IMR-90 (cell line): ENCODE measurements around the gene IGF2. TPM values are rescaled to one million over a fixed set of nuclear protein-coding genes. Genes with fewer than 3 reads are reported as not detected.
A peak's percentile ranks its signal among the peaks of the same experiment; 100 is the strongest.

Experiments
- ATAC-seq: fragments of 200-7000 bp; cut with Tn5 transposase; 2 replicates; pipeline ENCODE4 v1.9.1; 2020; ENCODE audit warnings: low read depth, mild to moderate bottlenecking, moderate library complexity
- BruUV-seq: library from RNA; stranded (reverse); fragments of 400-500 nt; replicated peaks from 2 replicates; lab custom pipeline; 2021; lab: Mats Ljungman, UMichigan
- CTCF ChIA-PET: fragments of 300-600 bp; formaldehyde crosslinking; extraction: SDS; loops from one replicate; lab custom pipeline; 2021; ENCODE audit warnings: antibody characterized with exemption; lab: Yijun Ruan, JAX
- POLR2A ChIA-PET: fragments of 300-600 bp; sonication (Branson Sonifier 250); formaldehyde crosslinking; loops from one replicate; lab custom pipeline; 2022; ENCODE audit warnings: antibody characterized with exemption; ENCODE audit not compliant: unreplicated experiment; lab: Charles Lee
- DNase-seq: peaks from one replicate; pipeline ENCODE4 v3.0.0; 2013
- H2AFZ ChIP-seq: replicated peaks from 2 replicates; pipeline ENCODE3; 2013; ENCODE audit warnings: low read length, mild to moderate bottlenecking; ENCODE audit not compliant: poor library complexity
- H2AK5ac ChIP-seq: 2 replicates; pipeline ENCODE4 v1.6.1; 2013; ENCODE audit warnings: low read depth, low read length, inconsistent platforms
- H2AK9ac ChIP-seq: replicated peaks from 2 replicates; pipeline ENCODE3; 2013; ENCODE audit warnings: mild to moderate bottlenecking, low read depth, low read length, moderate library complexity; ENCODE audit not compliant: poor library complexity
- H2BK120ac ChIP-seq: 2 replicates; pipeline ENCODE4 v1.6.1; 2013; ENCODE audit warnings: low read depth, low read length, inconsistent platforms
- H2BK15ac ChIP-seq: 3 replicates; pipeline ENCODE4 v1.6.1; 2013; ENCODE audit warnings: low read depth, low read length, inconsistent platforms
- H2BK20ac ChIP-seq: 2 replicates; pipeline ENCODE4 v1.6.1; 2013; ENCODE audit warnings: low read depth, mild to moderate bottlenecking, inconsistent platforms, low read length, moderate library complexity
- H2BK5ac ChIP-seq: 2 replicates; pipeline ENCODE4 v1.6.1; 2013; ENCODE audit warnings: mild to moderate bottlenecking, low read depth, low read length, inconsistent platforms; ENCODE audit not compliant: poor library complexity, severe bottlenecking
- H3K14ac ChIP-seq: replicated peaks from 2 replicates; pipeline ENCODE4 v1.6.1; 2013; ENCODE audit warnings: low read depth, low read length, inconsistent platforms
- H3K18ac ChIP-seq: 2 replicates; pipeline ENCODE4 v1.6.1; 2013; ENCODE audit warnings: low read depth, low read length, control low read depth
- H3K23ac ChIP-seq: 2 replicates; pipeline ENCODE4 v1.6.1; 2013; ENCODE audit warnings: low read depth, low read length, inconsistent platforms
- H3K27ac ChIP-seq: 2 replicates; pipeline ENCODE4 v1.5.1; 2013; ENCODE audit warnings: mild to moderate bottlenecking, control low read depth, low read length; ENCODE audit not compliant: insufficient read depth
- H3K27me3 ChIP-seq: 2 replicates; pipeline ENCODE4 v1.6.1; 2013; ENCODE audit warnings: low read length; ENCODE audit not compliant: control insufficient read depth, insufficient read depth
- H3K36me3 ChIP-seq: 2 replicates; pipeline ENCODE4 v1.6.1; 2013; ENCODE audit warnings: low read length, mixed read lengths; ENCODE audit not compliant: control insufficient read depth, insufficient read depth
- H3K4ac ChIP-seq: 2 replicates; pipeline ENCODE4 v1.6.1; 2013; ENCODE audit warnings: low read depth, low read length, inconsistent platforms
- H3K4me1 ChIP-seq: 2 replicates; pipeline ENCODE4 v1.6.1; 2013; ENCODE audit warnings: low read length, mixed read lengths; ENCODE audit not compliant: control insufficient read depth, insufficient read depth
- H3K4me2 ChIP-seq: 2 replicates; pipeline ENCODE4 v1.6.1; 2013; ENCODE audit warnings: low read depth, mild to moderate bottlenecking, control low read depth, low read length, moderate library complexity
- H3K4me3 ChIP-seq: 2 replicates; pipeline ENCODE4 v1.5.1; 2013; ENCODE audit warnings: low read depth, mild to moderate bottlenecking, control low read depth, low read length, moderate library complexity; ENCODE audit not compliant: insufficient read depth
- H3K56ac ChIP-seq: 2 replicates; pipeline ENCODE4 v1.6.1; 2013; ENCODE audit warnings: low read length, inconsistent platforms; ENCODE audit not compliant: insufficient read depth; ENCODE audit errors: extremely low read depth
- H3K79me1 ChIP-seq, 2 experiments: 2 replicates each; pipeline ENCODE4 v1.6.1; 2013; ENCODE audit warnings: low read length in 2 of 2, inconsistent platforms in 1 of 2, low read depth in 1 of 2
- H3K9ac ChIP-seq: 2 replicates; pipeline ENCODE4 v1.6.1; 2013; ENCODE audit warnings: low read depth, low read length, control low read depth
- H3K9me1 ChIP-seq: 2 replicates; pipeline ENCODE4 v1.6.1; 2013; ENCODE audit warnings: low read length, inconsistent platforms; ENCODE audit not compliant: insufficient read depth
- H3K9me3 ChIP-seq: 2 replicates; pipeline ENCODE4 v1.6.1; 2013; ENCODE audit warnings: low read length; ENCODE audit not compliant: control insufficient read depth, insufficient read depth
- H4K20me1 ChIP-seq: 2 replicates; pipeline ENCODE4 v1.6.1; 2013; ENCODE audit warnings: low read length, inconsistent platforms; ENCODE audit not compliant: insufficient read depth
- H4K5ac ChIP-seq: 2 replicates; pipeline ENCODE4 v1.6.1; 2013; ENCODE audit warnings: mild to moderate bottlenecking, low read depth, low read length, control low read depth
- H4K8ac ChIP-seq, 2 experiments: 2 replicates each; pipeline ENCODE4 v1.6.1; 2013; ENCODE audit warnings: low read depth in 2 of 2, low read length in 2 of 2, control low read depth in 1 of 2, inconsistent platforms in 1 of 2
- H4K91ac ChIP-seq: 2 replicates; pipeline ENCODE4 v1.6.1; 2013; ENCODE audit warnings: low read depth, low read length, inconsistent platforms; ENCODE audit not compliant: insufficient read depth
- CEBPB ChIP-seq: IDR thresholded peaks from 2 replicates; pipeline ENCODE4 v1.6.1; 2012; ENCODE audit warnings: low read depth, low read length, improper control_type of control experiment
- CHD1 ChIP-seq: IDR thresholded peaks from 2 replicates; pipeline ENCODE4 v1.6.1; 2012; ENCODE audit warnings: low read depth, low read length, improper control_type of control experiment
- CTCF ChIP-seq: conservative IDR thresholded peaks from 2 replicates; pipeline ENCODE4 v1.5.1; 2012; ENCODE audit warnings: mild to moderate bottlenecking, low read depth, low read length, improper control_type of control experiment
- ELK1 ChIP-seq: fragments of 150-350 bp; IDR thresholded peaks from 2 replicates; pipeline ENCODE4 v1.6.1; 2016; ENCODE audit warnings: low read depth, mild to moderate bottlenecking, low read length, moderate library complexity, borderline replicate concordance
- FOS ChIP-seq: fragments of 150-350 bp; IDR thresholded peaks from 2 replicates; pipeline ENCODE4 v1.6.1; 2016; ENCODE audit warnings: low read depth, low read length
- MAFK ChIP-seq: IDR thresholded peaks from 2 replicates; pipeline ENCODE4 v1.6.1; 2012; ENCODE audit warnings: low read depth, low read length, improper control_type of control experiment
- MXI1 ChIP-seq: IDR thresholded peaks from 2 replicates; pipeline ENCODE4 v1.6.1; 2012; ENCODE audit warnings: low read depth, mild to moderate bottlenecking, low read length, moderate library complexity, borderline replicate concordance
- NFE2L2 ChIP-seq: fragments of 150-350 bp; IDR thresholded peaks from 2 replicates; pipeline ENCODE4 v1.6.1; 2016; ENCODE audit warnings: low read depth, mild to moderate bottlenecking, low read length
- POLR2A ChIP-seq: IDR thresholded peaks from 2 replicates; pipeline ENCODE4 v1.6.1; 2012; ENCODE audit warnings: mild to moderate bottlenecking, low read depth, low read length
- RAD21 ChIP-seq: IDR thresholded peaks from 2 replicates; pipeline ENCODE4 v1.6.1; 2012; ENCODE audit warnings: low read length, improper control_type of control experiment
- SMC3 ChIP-seq: fragments of 150-350 bp; IDR thresholded peaks from 2 replicates; pipeline ENCODE4 v1.6.1; 2016; ENCODE audit warnings: low read depth, mild to moderate bottlenecking, antibody characterized with exemption, low read length, moderate library complexity
- USF2 ChIP-seq: fragments of 150-350 bp; IDR thresholded peaks from 2 replicates; pipeline ENCODE4 v1.6.1; 2017; ENCODE audit warnings: mild to moderate bottlenecking, antibody characterized with exemption, low read length, low read depth
- WGBS, 2 experiments: methylation state at CpG; one replicate each; pipeline versions ENCODE4 v1.1.5 to v1.1.7; 2013; ENCODE audit warnings: missing lambda C conversion rate in 2 of 2; ENCODE audit not compliant: insufficient read length in 1 of 2; ENCODE audit errors: extremely low coverage in 2 of 2; 5-methylcytosine and 5-hydroxymethylcytosine counted together
- dilution Hi-C: fragments of 300-500 bp; cut with HindIII; formaldehyde crosslinking; loops from one replicate; pipeline ENCODE4 v1.14.3; 2018; ENCODE audit warnings: low sequenced_read_pairs; ENCODE audit not compliant: unreplicated experiment
- in situ Hi-C: fragments of 300-500 bp; cut with MboI; formaldehyde crosslinking; loops from 3 replicates; pipeline ENCODE4 v1.14.3; 2019; ENCODE audit warnings: low sequenced_read_pairs, inconsistent platforms, mixed read lengths
- intact Hi-C: fragments of 100-400 bp; cut with micrococcal nuclease; formaldehyde crosslinking; loops from 2 replicates; pipeline ENCODE4 v1.10.0; 2022
- polyA plus RNA-seq, 3 experiments: library from polyadenylated mRNA; depleted of rRNA; stranded (reverse); fragments of >200 nt; gene quantifications; 2 replicates each; pipeline ENCODE4 v1.2.3, GENCODE V29; 2012; ENCODE audit warnings: low replicate concordance in 1 of 3
- total RNA-seq: library from RNA; depleted of rRNA; stranded (reverse); fragments of >200 nt; gene quantifications from 2 replicates; pipeline ENCODE4 v1.2.3, GENCODE V29; 2012

Gene IGF2
- total and polyA plus RNA-seq, 2 of the 4 experiments (the other 2 are of a cell fraction), result 2.3 to 21.8 TPM

GRCh38 chr11:2095198-2095520 lies 44.0 kb downstream of the IGF2 start:
- peak overlapping the region; percentile 86 for H3K23ac ChIP-seq
- peak overlapping the region; percentile 100 for H4K91ac ChIP-seq
- in situ Hi-C loops (no loop called here), intact Hi-C loops (loop anchor here (5.0 kb wide), 1 partner anchor 42 kb away; the partner anchor contains the start of gene IGF2), dilution Hi-C loops (no loop called here)
- no peak overlapping the region for H3K4me2 ChIP-seq
- no peaks in the 10 kb centered on the region for H4K20me1 ChIP-seq
- H2BK5ac ChIP-seq, result peak overlapping the region; percentile 78
- H2AFZ ChIP-seq, result peak overlapping the region; percentile 65
- H2BK15ac ChIP-seq, result peak overlapping the region; percentile 81; the same call in 2 of the 3 replicates
- H3K9me1 ChIP-seq, result peaks cover 17% of the 10 kb centered on the region
- peak overlapping the region; percentile 73 for H2AK9ac ChIP-seq
- DNase-seq, result no peak
- H3K14ac ChIP-seq, result peak overlapping the region; percentile 97
- peaks cover 0 to 13% of the 10 kb centered on the region in 2 experiments; a peak in 2 of 4 replicates for H3K79me1 ChIP-seq
- H2AK5ac ChIP-seq, result peak overlapping the region; percentile 91
- H3K4me1 ChIP-seq, result peaks cover 25% of the 10 kb centered on the region
- H4K5ac ChIP-seq, result peak overlapping the region; percentile 94; the same call in 1 of the 2 replicates
- no peaks in the 10 kb centered on the region for H3K27me3 ChIP-seq
- no peak overlapping the region for H3K4me3 ChIP-seq
- peaks cover 3% of the 10 kb centered on the region; the same call in 1 of the 2 replicates for H3K9me3 ChIP-seq
- BruUV-seq, result no TSS peak
- H3K56ac ChIP-seq, result no peak overlapping the region
- H3K36me3 ChIP-seq, result no peaks in the 10 kb centered on the region
- H3K4ac ChIP-seq, result peak overlapping the region; percentile 97
- ChIA-PET POLR2A (no interaction called here), CTCF (no interaction called here)
- peak overlapping the region; percentile 86 to 91; a peak in 2 of 4 replicates for H4K8ac ChIP-seq
- H3K9ac ChIP-seq, result no peak overlapping the region
- no CpG with 5 or more reads among the region's 6 CpGs for WGBS, 2 experiments
- ATAC-seq, result no peak
- peak overlapping the region; percentile 99 for H2BK20ac ChIP-seq
- TF ChIP-seq NFE2L2, result no peak
- TF ChIP-seq MXI1, result no peak
- no peak for TF ChIP-seq POLR2A
- TF ChIP-seq RAD21, result no peak
- TF ChIP-seq MAFK, result no peak
- TF ChIP-seq SMC3, result no peak
- no peak for TF ChIP-seq CHD1
- TF ChIP-seq USF2, result no peak
- no peak for TF ChIP-seq ELK1
- TF ChIP-seq CEBPB, result no peak
- TF ChIP-seq CTCF, result no peak
- TF ChIP-seq FOS, result no peak
- peak overlapping the region; percentile 99 for H2BK120ac ChIP-seq
- H3K27ac ChIP-seq, result peak overlapping the region; percentile 72; the same call in 1 of the 2 replicates
- H3K18ac ChIP-seq, result peak overlapping the region; percentile 92
